Upper lobe of left lung (tissue), 6 donors: ENCODE results near the gene IKZF2. TPM values are rescaled to one million over a fixed set of nuclear protein-coding genes. Genes with fewer than 3 reads are reported as not detected.

Experiments used
- ATAC-seq, 2 donors: fragments of 200-7000 bp; cut with Tn5 transposase; one replicate each; pipeline ENCODE4 v1.9.1; 2022; ENCODE audit warnings: mild to moderate bottlenecking in 2 of 2, moderate library complexity in 2 of 2; ENCODE audit not compliant: low FRiP score in 2 of 2
- DNase-seq, 2 donors: peaks; one replicate each; pipeline ENCODE4 v3.0.0-alpha.2; 2019 to 2020
- H3K27ac ChIP-seq, 4 donors: fragments of 200-600 bp; sonication (generic); one replicate each; pipeline ENCODE4 v1.5.1; 2016 to 2019
- H3K27me3 ChIP-seq, 4 donors: fragments of 200-600 bp; sonication (generic); one replicate each; pipeline ENCODE4 v1.5.1; 2017 to 2019
- H3K36me3 ChIP-seq, 4 donors: fragments of 200-600 bp; sonication (generic); one replicate each; pipeline ENCODE4 v1.5.1; 2016 to 2019
- H3K4me1 ChIP-seq, 4 donors: fragments of 200-600 bp; sonication (generic); one replicate each; pipeline ENCODE4 v1.5.1; 2018 to 2019
- H3K4me3 ChIP-seq, 4 donors: fragments of 200-600 bp; sonication (generic); one replicate each; pipeline ENCODE4 v1.5.1; 2017 to 2019; ENCODE audit warnings: mild to moderate bottlenecking in 2 of 4, moderate library complexity in 1 of 4
- H3K9me3 ChIP-seq, 4 donors: fragments of 200-600 bp; sonication (generic); one replicate each; pipeline ENCODE4 v1.5.1; 2018 to 2019
- CTCF ChIP-seq, 6 experiments: fragments of 450-650 bp in 4 of 6; fragments of 200-600 bp in 2 of 6; sonication (generic) in 2 of 6; IDR thresholded peaks; one replicate each; pipeline ENCODE4 v1.5.1; 2016 to 2019; ENCODE audit warnings: antibody characterized with exemption in 6 of 6
- EP300 ChIP-seq, 4 donors: sonication (generic); formaldehyde crosslinking; IDR thresholded peaks; one replicate each; pipeline ENCODE4 v1.5.1; 2017; ENCODE audit warnings: antibody characterized with exemption in 4 of 4, control low read depth in 2 of 4
- POLR2A ChIP-seq, 4 donors: fragments of 450-650 bp; IDR thresholded peaks; one replicate each; pipeline ENCODE4 v1.5.1; 2016 to 2017; ENCODE audit warnings: antibody characterized with exemption in 4 of 4, mild to moderate bottlenecking in 2 of 4
- POLR2AphosphoS5 ChIP-seq, 2 donors: sonication (generic); formaldehyde crosslinking; IDR thresholded peaks; one replicate each; pipeline ENCODE4 v1.5.1; 2017; ENCODE audit warnings: antibody characterized with exemption in 2 of 2
- whole genome bisulfite sequencing, 2 donors: methylation state at CpG; one replicate each; pipeline ENCODE4 v1.1.5; 2017 to 2018; 5-methylcytosine and 5-hydroxymethylcytosine counted together
- total RNA-seq, 6 donors: library from RNA; depleted of rRNA in 4 of 6; stranded (reverse); fragments of >200 nt in 4 of 6; gene quantifications; one replicate each; pipeline versions ENCODE4 v1.1.0 to v1.2.1, GENCODE V29; 2016 to 2021
- donor health status: DM: no; HTN: no; CAD: no; lungs with moderate emphysema.
- donor health status: DM: no; HTN: yes; CAD: no; lungs with severe emphysema.

Gene IKZF2
- total RNA-seq, 6 donors from 2014 or later = 10.4 to 35.7 (median 13.5) TPM

DNA sequence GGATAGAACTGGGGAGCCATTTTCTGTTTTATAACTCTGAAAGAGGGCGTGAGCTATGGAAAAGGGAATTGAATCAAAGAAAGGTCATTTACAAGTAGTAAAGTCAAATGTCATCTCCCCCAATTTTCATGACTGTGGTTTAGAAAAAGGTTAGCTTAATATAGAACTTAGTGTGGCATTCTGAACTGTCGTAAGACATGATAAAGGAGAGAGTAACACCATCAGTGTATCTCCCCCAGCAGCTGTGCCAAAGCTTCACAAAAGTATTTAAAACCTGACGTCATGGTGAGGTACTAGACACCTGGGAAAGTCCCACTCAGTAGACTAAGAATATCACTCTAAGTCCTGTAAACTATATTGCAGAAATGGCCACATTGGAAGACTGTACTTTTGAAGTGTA lies 5.8 kb upstream of the IKZF2 start:
- H3K36me3 ChIP-seq = no peaks in the 10 kb centered on the region
- no peak overlapping the region for H3K4me3 ChIP-seq
- WGBS, 2 donors = 62 to 70% methylated on average over 3 of the region's 3 CpGs
- ATAC-seq (no peak), DNase-seq (no peak)
- no peaks in the 10 kb centered on the region for H3K27me3 ChIP-seq
- H3K4me1 ChIP-seq = peaks cover 7 to 12% (median 8%) of the 10 kb centered on the region in 4 donors
- TF ChIP-seq POLR2A (IDR thresholded peaks at IDR 0.05) = no peak
- no peak for TF ChIP-seq POLR2AphosphoS5 (IDR thresholded peaks at IDR 0.05)
- TF ChIP-seq EP300 (IDR thresholded peaks at IDR 0.05) = no peak
- no peak for TF ChIP-seq CTCF (IDR thresholded peaks at IDR 0.05)
- no peak overlapping the region for H3K27ac ChIP-seq
- no peaks in the 10 kb centered on the region for H3K9me3 ChIP-seq

- DNase-seq = no peak
- TF ChIP-seq POLR2A (IDR thresholded peaks at IDR 0.05) = no peak
- TF ChIP-seq CTCF (IDR thresholded peaks at IDR 0.05) = no peak
- no peak for TF ChIP-seq EP300 (IDR thresholded peaks at IDR 0.05)
- TF ChIP-seq POLR2AphosphoS5 (IDR thresholded peaks at IDR 0.05) = no peak
- Histone ChIP-seq H3K4me1 (peaks cover 7 to 11% (median 8%) of the 10 kb centered on the region in 4 donors), H3K27me3 (no peaks in the 10 kb centered on the region), H3K36me3 (no peaks in the 10 kb centered on the region), H3K4me3 (no peak overlapping the region), H3K9me3 (no peaks in the 10 kb centered on the region), H3K27ac (no peak overlapping the region)
- ATAC-seq = no peak
- WGBS, 2 donors = 87 to 90% methylated on average over 2 of the region's 2 CpGs
Measured at GRCh38 chr2:213156717-213157116, 5.3 kb upstream of the IKZF2 start.

DNA sequence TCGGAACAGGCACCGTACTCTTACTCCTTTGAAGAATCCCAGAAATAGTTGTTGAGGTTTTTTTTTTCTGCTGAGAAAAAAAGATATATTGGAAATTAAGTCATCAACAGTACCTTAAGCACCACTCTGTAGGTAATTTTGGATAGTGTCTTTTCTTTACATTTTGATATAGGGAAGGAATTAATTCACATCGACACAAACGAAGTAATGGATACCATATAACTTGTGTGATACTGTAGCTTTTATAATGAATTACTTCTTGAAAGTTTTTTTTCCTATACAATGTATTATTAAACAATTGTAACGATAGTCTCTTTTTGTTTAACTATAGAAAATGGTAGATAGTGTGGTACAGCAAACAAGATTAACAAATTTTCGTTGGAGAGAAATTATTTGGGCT lies 1.5 kb upstream of the IKZF2 start:
- Histone ChIP-seq H3K9me3 (no peaks in the 10 kb centered on the region), H3K27ac (peak overlapping the region; percentile 90 to 96 (median 94)), H3K4me1 (peaks cover 8 to 21% (median 16%) of the 10 kb centered on the region in 4 donors), H3K27me3 (no peaks in the 10 kb centered on the region), H3K4me3 (peak overlapping the region in 3 of 4 donors; percentile 77 to 97 (median 92)), H3K36me3 (no peaks in the 10 kb centered on the region)
- DNase-seq = no peak
- WGBS, 2 donors = 54 to 55% methylated on average over 6 of the region's 6 CpGs
- no peak for ATAC-seq
- TF ChIP-seq EP300 (IDR thresholded peaks at IDR 0.05) (no peak), POLR2A (IDR thresholded peaks at IDR 0.05) (no peak), CTCF (IDR thresholded peaks at IDR 0.05) (no peak)

DNA sequence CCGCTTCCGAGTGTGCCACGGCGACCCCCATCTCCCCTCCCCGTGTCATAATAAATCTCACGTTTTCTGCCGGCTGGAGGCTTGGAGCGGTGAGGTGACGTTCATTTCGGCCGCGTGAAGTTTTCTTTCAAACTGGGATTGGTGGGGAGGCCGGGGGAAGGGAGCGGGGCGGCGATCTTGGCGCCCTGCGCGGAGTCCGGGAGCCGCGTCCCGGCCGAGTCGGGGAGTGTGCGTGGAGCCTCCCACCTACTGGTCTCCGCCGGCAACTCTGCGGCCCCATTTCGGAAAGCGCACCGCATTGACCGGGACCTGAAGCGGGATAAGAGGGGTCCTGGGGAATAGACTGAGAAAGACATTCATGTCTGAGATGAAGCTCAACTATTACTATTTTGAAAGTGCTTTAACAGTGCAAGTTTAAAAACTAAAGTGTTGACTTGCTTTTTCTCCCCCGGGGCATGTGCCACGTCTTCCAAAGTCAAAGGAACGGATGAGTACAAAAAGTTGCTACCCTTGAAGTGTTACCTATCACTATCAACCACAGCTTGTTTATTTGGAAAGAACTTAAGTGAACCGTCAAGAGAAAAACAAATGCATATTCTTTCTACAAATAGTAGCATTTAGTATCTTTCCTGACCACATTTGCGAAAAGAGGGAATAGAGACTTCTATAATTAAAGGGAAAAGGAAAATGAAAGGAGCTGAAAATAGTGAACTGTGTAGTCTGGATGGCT lies 818 bp upstream of the IKZF2 start:
- ATAC-seq (peak; percentile 85 to 91), DNase-seq (peak; percentile 71 to 91)
- H3K27ac ChIP-seq = peak overlapping the region; percentile 90 to 96 (median 94)
- peak overlapping the region; percentile 77 to 97 (median 86) for H3K4me3 ChIP-seq
- peaks cover 8 to 21% (median 16%) of the 10 kb centered on the region in 4 donors for H3K4me1 ChIP-seq
- 2 to 4% methylated on average over 18 to 39 of the region's 39 CpGs for WGBS, 2 donors
- TF ChIP-seq EP300 (IDR thresholded peaks at IDR 0.05) = no peak
- TF ChIP-seq POLR2A (IDR thresholded peaks at IDR 0.05) = no peak
- TF ChIP-seq POLR2AphosphoS5 (IDR thresholded peaks at IDR 0.05) = peak in 1 of 2 donors; percentile 23
- peak in 4 of 6 experiments; percentile 30 to 40 (median 37) for TF ChIP-seq CTCF (IDR thresholded peaks at IDR 0.05)
- no peaks in the 10 kb centered on the region for H3K36me3 ChIP-seq
- no peaks in the 10 kb centered on the region for H3K27me3 ChIP-seq
- no peaks in the 10 kb centered on the region for H3K9me3 ChIP-seq
